Measurements from ENCODE around the gene UGT1A4.

Gene UGT1A4

GRCh38 chr2:233718552-233718951 is at the start of gene UGT1A4:
TSS of gene UGT1A4 (plus strand) at chr2:233718736. CDS start at chr2:233718821, 85 bp downstream.
- DNase-seq: no peak

- no peak for DNase-seq
Observed at GRCh38 chr2:233671290-233672161, 47.0 kb upstream of the UGT1A4 start, which contains the start of gene UGT1A9. TSS of gene UGT1A9 (plus strand) at chr2:233671898. CDS start at chr2:233671935, 37 bp downstream.

GRCh38 chr2:233672886-233673285 is 45.6 kb upstream of the UGT1A4 start:
- DNase-seq: no peak

GRCh38 chr2:233673896-233674295 is 44.6 kb upstream of the UGT1A4 start:
- no peak for DNase-seq

- no peak for DNase-seq
Observed at GRCh38 chr2:233674314-233674713, 44.2 kb upstream of the UGT1A4 start.

- DNase-seq: no peak
Observed at GRCh38 chr2:233674995-233675394, 43.5 kb upstream of the UGT1A4 start.

GRCh38 chr2:233676046-233676445 is 42.5 kb upstream of the UGT1A4 start:
- DNase-seq: no peak

- no peak for DNase-seq
Observed at GRCh38 chr2:233679196-233679595, 39.3 kb upstream of the UGT1A4 start.

GRCh38 chr2:233680361-233681045 is 38.0 kb upstream of the UGT1A4 start:
- DNase-seq: no peak

- no peak for DNase-seq
Observed at GRCh38 chr2:233681521-233682099, 36.9 kb upstream of the UGT1A4 start, which contains the start of gene UGT1A7. TSS of gene UGT1A7 (plus strand) at chr2:233681901. CDS start at chr2:233681938, 37 bp downstream.

- no peak for DNase-seq
Observed at GRCh38 chr2:233684640-233685039, 33.9 kb upstream of the UGT1A4 start.

GRCh38 chr2:233686928-233687327 is 31.6 kb upstream of the UGT1A4 start:
- DNase-seq: no peak

GRCh38 chr2:233688341-233688740 is 30.2 kb upstream of the UGT1A4 start:
- no peak for DNase-seq

- no peak for DNase-seq
Observed at GRCh38 chr2:233689031-233689430, 29.5 kb upstream of the UGT1A4 start.

- DNase-seq: no peak
Observed at GRCh38 chr2:233689501-233689900, 29.0 kb upstream of the UGT1A4 start.

- DNase-seq: no peak
Observed at GRCh38 chr2:233690444-233690843, 28.1 kb upstream of the UGT1A4 start.

- no peak for DNase-seq
Observed at GRCh38 chr2:233691443-233692433, 26.8 kb upstream of the UGT1A4 start.

- DNase-seq: no peak
Observed at GRCh38 chr2:233692648-233693047, 25.9 kb upstream of the UGT1A4 start, which contains the start of gene UGT1A6. TSS of gene UGT1A6 (plus strand) at chr2:233692890. CDS start at chr2:233693005, 115 bp downstream.

GRCh38 chr2:233693963-233694362 is 24.6 kb upstream of the UGT1A4 start:
- no peak for DNase-seq

GRCh38 chr2:233698740-233699139 is 19.8 kb upstream of the UGT1A4 start:
- DNase-seq: no peak

- no peak for DNase-seq
Observed at GRCh38 chr2:233699424-233700027, 19.0 kb upstream of the UGT1A4 start.
